Mesendoderm (in vitro differentiated cells): ENCODE results near the gene ZDHHC4.

Experiments
- DNase-seq: peaks from one replicate; pipeline ENCODE4 v3.0.0; 2013
- H2AK5ac ChIP-seq: 2 replicates; pipeline ENCODE4 v1.6.1; 2013; ENCODE audit warnings: low read length, inconsistent platforms
- H2BK120ac ChIP-seq: 2 replicates; pipeline ENCODE4 v1.6.1; 2013; ENCODE audit warnings: low read depth, mild to moderate bottlenecking, low read length, moderate library complexity, mixed read lengths
- H2BK15ac ChIP-seq: replicated peaks from 2 replicates; pipeline ENCODE4 v1.6.1; 2013; ENCODE audit warnings: low read depth, mild to moderate bottlenecking, moderate library complexity
- H2BK5ac ChIP-seq: 2 replicates; pipeline ENCODE4 v1.6.1; 2013; ENCODE audit warnings: low read length, inconsistent platforms
- H3K18ac ChIP-seq: 2 replicates; pipeline ENCODE4 v1.6.1; 2013; ENCODE audit warnings: mild to moderate bottlenecking, low read length, mixed read lengths
- H3K23ac ChIP-seq: one replicate; pipeline ENCODE4 v1.6.1; 2013; ENCODE audit warnings: low read length
- H3K27ac ChIP-seq: 2 replicates; pipeline ENCODE4 v1.5.1; 2013; ENCODE audit warnings: low read depth, mild to moderate bottlenecking, inconsistent platforms, low read length, moderate library complexity
- H3K27me3 ChIP-seq: 2 replicates; pipeline ENCODE4 v1.6.1; 2013; ENCODE audit warnings: low read length, control low read depth, mild to moderate bottlenecking, inconsistent platforms; ENCODE audit not compliant: insufficient read depth, poor library complexity
- H3K36me3 ChIP-seq: 2 replicates; pipeline ENCODE4 v1.6.1; 2013; ENCODE audit warnings: low read length, inconsistent platforms; ENCODE audit not compliant: control insufficient read depth, insufficient read depth
- H3K4ac ChIP-seq: one replicate; pipeline ENCODE4 v1.6.1; 2013; ENCODE audit warnings: low read depth, mild to moderate bottlenecking, low read length, moderate library complexity
- H3K4me1 ChIP-seq: 2 replicates; pipeline ENCODE4 v1.6.1; 2013; ENCODE audit warnings: low read depth, low read length, inconsistent platforms; ENCODE audit not compliant: control insufficient read depth
- H3K4me2 ChIP-seq: 2 replicates; pipeline ENCODE4 v1.6.1; 2013; ENCODE audit warnings: low read length
- H3K4me3 ChIP-seq: 2 replicates; pipeline ENCODE4 v1.5.1; 2013; ENCODE audit warnings: mild to moderate bottlenecking, low read length
- H3K56ac ChIP-seq: one replicate; pipeline ENCODE4 v1.6.1; 2013; ENCODE audit warnings: low read length
- H3K79me1 ChIP-seq: 2 replicates; pipeline ENCODE4 v1.6.1; 2013; ENCODE audit warnings: low read length, inconsistent platforms
- H3K79me2 ChIP-seq: 2 replicates; pipeline ENCODE4 v1.6.1; 2013; ENCODE audit warnings: mild to moderate bottlenecking, low read length; ENCODE audit not compliant: control insufficient read depth, insufficient read depth
- H3K9ac ChIP-seq: 2 replicates; pipeline ENCODE4 v1.6.1; 2013; ENCODE audit warnings: low read length, inconsistent platforms
- H4K5ac ChIP-seq: one replicate; pipeline ENCODE4 v1.6.1; 2013; ENCODE audit warnings: low read length
- H4K8ac ChIP-seq: one replicate; pipeline ENCODE4 v1.6.1; 2013; ENCODE audit warnings: low read depth, mild to moderate bottlenecking, control low read depth, low read length, moderate library complexity
- WGBS: extraction: QIAGEN DNeasy Blood & Tissue Kit; methylation state at CpG from one replicate; pipeline ENCODE4 v1.1.7; 2013; ENCODE audit warnings: low lambda C conversion rate, missing lambda C conversion rate; ENCODE audit not compliant: insufficient coverage; ENCODE audit errors: extremely low coverage; 5-methylcytosine and 5-hydroxymethylcytosine counted together

ZDHHC4 gene

DNA sequence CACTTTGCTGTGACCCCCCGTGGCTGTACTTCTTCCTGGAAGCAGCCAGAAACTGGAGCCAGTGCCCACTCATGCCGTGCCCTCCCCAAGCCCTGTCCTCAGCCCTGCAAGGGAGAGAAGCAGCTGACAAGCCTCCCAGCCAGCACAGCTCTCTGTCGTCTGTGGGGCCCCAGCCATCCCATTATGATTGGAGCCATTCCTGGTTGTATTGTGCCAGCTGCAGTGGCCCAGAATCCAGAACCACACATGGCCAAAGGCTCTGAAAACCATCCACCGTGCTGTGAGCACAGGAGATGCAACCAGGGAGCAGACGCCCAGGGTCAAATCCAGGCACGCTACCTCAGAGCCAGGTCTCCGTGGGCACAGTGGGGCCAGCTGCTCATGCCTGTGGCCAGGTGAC lies 44.7 kb upstream of the ZDHHC4 start:
- no peak overlapping the region for H3K4me2 ChIP-seq
- H3K4me1 ChIP-seq: no peaks in the 10 kb centered on the region
- H4K5ac ChIP-seq: no peak overlapping the region
- no peak overlapping the region for H3K23ac ChIP-seq
- no peaks in the 10 kb centered on the region for H3K27me3 ChIP-seq
- H2BK15ac ChIP-seq: no peak overlapping the region
- no peak overlapping the region for H3K4me3 ChIP-seq
- no peaks in the 10 kb centered on the region for H3K79me1 ChIP-seq
- H3K27ac ChIP-seq: no peak overlapping the region
- H2BK5ac ChIP-seq: no peak overlapping the region
- H2AK5ac ChIP-seq: no peak overlapping the region
- no peak overlapping the region for H3K4ac ChIP-seq
- no peak overlapping the region for H3K56ac ChIP-seq
- no CpG with 5 or more reads among the region's 7 CpGs for WGBS
- H3K9ac ChIP-seq: no peak overlapping the region
- H3K79me2 ChIP-seq: no peaks in the 10 kb centered on the region
- no peak overlapping the region for H2BK120ac ChIP-seq
- no peaks in the 10 kb centered on the region for H3K36me3 ChIP-seq
- no peak overlapping the region for H4K8ac ChIP-seq
- DNase-seq: no peak
- H3K18ac ChIP-seq: no peak overlapping the region

GRCh38 chr7:6533893-6534495 lies 43.3 kb upstream of the ZDHHC4 start:
- WGBS: no CpG with 5 or more reads among the region's 12 CpGs
- no peak overlapping the region for H3K4me3 ChIP-seq

GRCh38 chr7:6536262-6537260 lies 40.7 kb upstream of the ZDHHC4 start:
- Histone ChIP-seq H3K79me1 (no peaks in the 10 kb centered on the region), H3K4ac (no peak overlapping the region), H3K4me1 (no peaks in the 10 kb centered on the region), H3K79me2 (no peaks in the 10 kb centered on the region), H3K23ac (no peak overlapping the region), H2BK5ac (no peak overlapping the region), H2AK5ac (no peak overlapping the region), H3K36me3 (no peaks in the 10 kb centered on the region), H3K4me2 (peak overlapping the region; percentile 55), H3K27ac (no peak overlapping the region), H3K27me3 (no peaks in the 10 kb centered on the region), H2BK15ac (no peak overlapping the region), H4K5ac (no peak overlapping the region), H3K18ac (peak overlapping the region; percentile 19), H3K4me3 (peak overlapping the region; percentile 38), H2BK120ac (no peak overlapping the region), H3K56ac (peak overlapping the region; percentile 60), H4K8ac (no peak overlapping the region), H3K9ac (peak overlapping the region; percentile 48)
- peak; percentile 84 for DNase-seq
- WGBS: no CpG with 5 or more reads among the region's 56 CpGs

More at GRCh38 chr7:6533893-6534495, 43.3 kb upstream of the ZDHHC4 start:
- Histone ChIP-seq H2BK5ac (no peak overlapping the region), H2BK15ac (no peak overlapping the region), H3K79me1 (no peaks in the 10 kb centered on the region), H3K56ac (peak overlapping the region; percentile 39), H4K5ac (no peak overlapping the region), H3K18ac (no peak overlapping the region), H3K4me2 (no peak overlapping the region), H3K4me1 (no peaks in the 10 kb centered on the region), H3K9ac (no peak overlapping the region), H3K4ac (no peak overlapping the region), H3K79me2 (no peaks in the 10 kb centered on the region), H3K27me3 (no peaks in the 10 kb centered on the region), H4K8ac (no peak overlapping the region), H3K23ac (no peak overlapping the region), H3K27ac (no peak overlapping the region), H2AK5ac (no peak overlapping the region), H3K36me3 (no peaks in the 10 kb centered on the region), H2BK120ac (no peak overlapping the region)
- no peak for DNase-seq

- H2BK15ac ChIP-seq: no peak overlapping the region
- no peak overlapping the region for H3K4me3 ChIP-seq
- no peaks in the 10 kb centered on the region for H3K79me1 ChIP-seq
- H2BK120ac ChIP-seq: no peak overlapping the region
- no peak overlapping the region for H3K27ac ChIP-seq
- H2BK5ac ChIP-seq: no peak overlapping the region
- no peak overlapping the region for H3K9ac ChIP-seq
- DNase-seq: no peak
- no peak overlapping the region for H2AK5ac ChIP-seq
- no peak overlapping the region for H3K56ac ChIP-seq
- H3K4ac ChIP-seq: no peak overlapping the region
- no peaks in the 10 kb centered on the region for H3K27me3 ChIP-seq
- H3K36me3 ChIP-seq: no peaks in the 10 kb centered on the region
- H3K18ac ChIP-seq: no peak overlapping the region
- no peak overlapping the region for H4K5ac ChIP-seq
- H4K8ac ChIP-seq: no peak overlapping the region
- H3K4me1 ChIP-seq: no peaks in the 10 kb centered on the region
- no peak overlapping the region for H3K23ac ChIP-seq
- no peak overlapping the region for H3K4me2 ChIP-seq
- H3K79me2 ChIP-seq: no peaks in the 10 kb centered on the region
- WGBS: no CpG with 5 or more reads among the region's 1 CpG
Observed at GRCh38 chr7:6542368-6542767, 34.9 kb upstream of the ZDHHC4 start.

DNA sequence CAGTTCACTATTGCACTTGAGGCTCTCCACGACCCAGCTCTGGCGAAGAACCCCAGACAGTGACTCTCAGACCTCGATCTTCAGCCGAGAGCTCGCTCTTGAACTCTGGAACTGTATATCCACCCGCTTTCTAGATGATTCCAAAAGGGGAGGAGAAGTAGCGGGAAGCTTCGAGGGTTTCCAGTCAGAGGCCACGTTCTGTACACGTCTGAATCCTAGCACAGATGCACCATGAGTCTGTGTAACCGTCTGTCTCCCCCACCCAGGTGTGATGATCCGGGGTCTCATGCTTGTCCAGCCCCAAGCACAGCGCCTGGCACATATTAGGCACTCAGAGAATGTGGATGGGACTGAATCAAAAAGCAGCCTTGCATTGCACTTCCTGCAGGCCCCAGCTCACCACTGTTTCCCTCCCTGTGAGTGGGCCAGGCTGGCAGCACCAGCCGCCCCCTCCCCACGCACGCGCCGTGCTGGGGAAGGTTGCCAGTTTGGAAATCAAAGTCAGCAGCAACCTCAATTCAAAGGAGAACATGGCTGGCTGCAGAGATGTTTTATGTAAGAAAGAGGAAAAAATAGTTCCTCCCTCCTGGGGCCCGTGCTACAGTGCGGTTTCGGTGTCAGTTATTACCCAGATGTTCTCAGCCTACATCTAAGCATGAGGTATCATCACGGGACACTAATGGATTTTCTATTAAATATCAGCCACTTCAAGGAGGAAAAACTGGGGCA lies 31.7 kb upstream of the ZDHHC4 start:
- DNase-seq: no peak
- Histone ChIP-seq H3K18ac (no peak overlapping the region), H3K4me1 (no peaks in the 10 kb centered on the region), H3K79me1 (no peaks in the 10 kb centered on the region), H2BK15ac (no peak overlapping the region), H2BK120ac (no peak overlapping the region), H3K9ac (no peak overlapping the region), H3K27me3 (no peaks in the 10 kb centered on the region), H3K36me3 (no peaks in the 10 kb centered on the region), H3K23ac (no peak overlapping the region), H3K4me2 (no peak overlapping the region), H4K8ac (no peak overlapping the region), H3K56ac (no peak overlapping the region), H3K79me2 (no peaks in the 10 kb centered on the region), H2AK5ac (no peak overlapping the region), H3K4me3 (no peak overlapping the region), H2BK5ac (no peak overlapping the region), H3K4ac (no peak overlapping the region), H3K27ac (no peak overlapping the region), H4K5ac (no peak overlapping the region)
- WGBS: no CpG with 5 or more reads among the region's 22 CpGs
